NCI-H446 (cell line): ENCODE results near the gene CTSO.

ENCODE experiments used
- DNase-seq, 2 experiments: peaks; one replicate each; lab custom pipeline; 2025; lab: John Stamatoyannopoulos, UW

CTSO gene, protein sequence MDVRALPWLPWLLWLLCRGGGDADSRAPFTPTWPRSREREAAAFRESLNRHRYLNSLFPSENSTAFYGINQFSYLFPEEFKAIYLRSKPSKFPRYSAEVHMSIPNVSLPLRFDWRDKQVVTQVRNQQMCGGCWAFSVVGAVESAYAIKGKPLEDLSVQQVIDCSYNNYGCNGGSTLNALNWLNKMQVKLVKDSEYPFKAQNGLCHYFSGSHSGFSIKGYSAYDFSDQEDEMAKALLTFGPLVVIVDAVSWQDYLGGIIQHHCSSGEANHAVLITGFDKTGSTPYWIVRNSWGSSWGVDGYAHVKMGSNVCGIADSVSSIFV

DNA sequence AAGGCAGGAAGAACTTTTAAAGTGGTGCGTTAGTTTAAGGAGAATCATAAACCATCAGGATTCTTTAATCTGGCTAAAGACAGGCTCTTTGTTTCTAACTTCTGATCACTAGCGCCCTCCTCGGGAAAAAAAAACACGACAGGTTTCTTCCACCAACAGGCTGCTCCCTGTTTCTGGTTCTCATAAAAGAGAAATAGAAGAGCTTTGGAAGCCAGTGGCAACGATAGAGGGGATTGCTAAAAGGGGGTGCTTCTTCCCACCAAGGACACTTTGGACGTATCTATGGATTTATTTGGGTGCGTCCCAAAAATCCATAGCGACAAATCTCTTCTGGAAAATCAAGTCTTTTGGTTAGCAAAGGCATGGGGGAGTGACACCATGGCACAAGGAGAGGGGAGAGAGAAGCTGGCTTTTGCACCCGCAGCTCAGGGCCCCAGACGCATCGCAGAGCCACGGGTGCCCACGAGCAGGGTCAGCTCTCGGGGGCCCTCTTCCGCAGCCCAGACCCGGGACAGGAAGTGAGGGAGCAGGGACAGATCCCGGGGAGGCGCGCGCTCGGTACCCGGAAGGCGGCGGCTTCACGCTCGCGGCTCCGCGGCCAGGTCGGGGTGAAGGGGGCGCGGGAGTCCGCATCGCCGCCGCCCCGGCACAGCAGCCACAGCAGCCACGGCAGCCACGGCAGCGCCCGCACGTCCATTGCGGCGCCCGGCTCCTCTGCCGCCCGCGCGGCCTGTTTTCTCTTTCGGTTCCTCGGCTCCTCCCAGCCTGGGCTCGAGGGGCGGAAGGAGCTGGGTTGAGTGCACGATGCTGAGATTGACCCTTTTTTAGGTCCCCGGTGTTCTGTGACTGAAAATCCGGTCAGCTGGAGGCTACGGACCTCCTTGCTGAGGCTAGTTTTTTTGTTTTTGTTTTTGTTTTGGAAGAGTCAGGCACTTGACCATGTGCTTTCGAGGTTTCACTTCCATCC lies at the start of gene CTSO:
TSS of gene CTSO (minus strand) at position 716 of the 967 bp plus-strand sequence. CDS start at position 697, 19 bp downstream.
- DNase-seq: peak; percentile 66 to 75

DNA sequence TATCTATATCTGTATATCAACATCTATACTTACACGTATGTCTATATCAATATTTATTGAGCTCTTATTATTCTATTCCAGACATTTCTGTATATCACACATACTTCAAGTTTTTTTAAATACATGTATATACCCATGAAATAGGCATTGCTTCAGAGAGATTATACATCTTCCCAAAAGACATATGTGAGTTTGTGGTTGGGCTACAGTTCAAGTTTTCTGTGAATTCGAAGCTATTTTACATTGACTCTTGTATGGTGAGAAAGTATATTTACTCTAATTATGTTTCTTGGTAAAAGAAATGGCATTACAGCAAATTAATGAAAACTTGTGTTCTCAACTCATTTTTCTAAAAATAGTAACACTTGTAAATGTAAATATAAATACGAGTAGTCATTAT lies 46.8 kb upstream of the CTSO start:
- DNase-seq: no peak

DNA sequence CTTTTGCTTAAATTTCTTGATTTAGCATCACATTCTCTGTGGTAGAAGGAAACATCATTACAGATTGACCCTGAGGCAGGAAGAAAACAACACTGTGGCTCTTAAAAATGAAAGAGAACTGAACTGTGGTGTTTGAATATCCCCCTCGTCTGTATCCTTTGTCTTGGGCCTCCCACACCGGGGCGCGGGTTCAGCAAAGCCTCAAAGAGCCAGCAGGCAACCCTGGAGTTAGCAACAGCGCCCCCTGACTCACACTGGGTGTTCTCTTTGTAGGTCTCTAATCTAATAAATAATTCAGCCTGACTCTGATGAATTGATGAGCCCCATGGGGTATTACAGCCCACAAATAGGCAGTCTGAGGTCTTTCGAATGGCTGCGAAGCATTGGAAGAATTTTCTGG lies 46.1 kb upstream of the CTSO start:
- no peak for DNase-seq

DNA sequence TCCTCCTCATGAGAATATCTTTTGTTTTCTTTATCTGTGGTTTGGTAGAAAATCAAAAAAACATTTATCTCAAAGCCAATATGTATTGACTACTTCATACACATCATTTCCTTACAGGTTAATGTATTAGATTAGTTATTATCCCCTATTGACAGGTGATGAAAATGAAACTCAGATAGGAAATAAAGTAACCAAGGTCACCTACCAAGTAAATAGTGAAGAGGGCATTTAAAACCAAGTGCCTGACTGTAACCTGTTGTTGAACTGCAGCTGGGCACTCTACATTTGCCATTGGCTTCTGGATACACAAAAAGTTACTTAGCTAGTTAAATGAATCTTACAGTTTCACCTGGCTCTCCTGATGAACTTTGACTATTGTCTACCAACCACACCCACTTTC lies 41.4 kb upstream of the CTSO start:
- DNase-seq: no peak

DNA sequence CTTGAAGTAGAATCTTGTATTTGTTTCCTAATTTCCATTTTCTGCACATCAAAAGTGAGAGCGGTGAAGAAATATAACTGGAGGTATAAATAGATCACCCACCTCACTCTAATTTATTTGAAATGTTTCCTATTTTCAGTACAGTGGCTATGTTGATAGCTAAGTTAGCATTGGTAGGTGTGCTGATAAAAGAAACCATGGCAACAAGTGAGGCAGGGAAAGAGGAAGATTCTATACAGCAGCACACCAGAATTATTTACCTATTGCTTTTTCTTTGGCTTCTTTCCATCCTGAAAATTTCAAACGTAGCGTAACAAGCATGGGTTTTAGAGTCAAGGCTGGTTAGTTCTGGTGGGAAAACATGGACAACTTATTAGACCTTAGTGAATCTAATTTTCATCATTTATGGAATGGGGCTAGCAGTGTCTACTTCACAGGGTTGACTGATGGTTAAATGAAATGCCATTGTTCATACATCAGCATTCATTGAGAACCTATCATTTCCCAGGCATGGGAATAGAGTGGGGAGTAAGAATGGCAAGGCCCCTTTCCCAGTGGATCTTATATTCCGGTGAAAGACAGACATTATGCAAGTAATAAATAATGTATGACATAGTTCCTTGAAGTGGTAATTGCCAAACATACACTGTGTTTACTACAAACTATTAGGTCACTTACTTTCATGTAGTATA lies 30.6 kb upstream of the CTSO start:
- DNase-seq: no peak

DNA sequence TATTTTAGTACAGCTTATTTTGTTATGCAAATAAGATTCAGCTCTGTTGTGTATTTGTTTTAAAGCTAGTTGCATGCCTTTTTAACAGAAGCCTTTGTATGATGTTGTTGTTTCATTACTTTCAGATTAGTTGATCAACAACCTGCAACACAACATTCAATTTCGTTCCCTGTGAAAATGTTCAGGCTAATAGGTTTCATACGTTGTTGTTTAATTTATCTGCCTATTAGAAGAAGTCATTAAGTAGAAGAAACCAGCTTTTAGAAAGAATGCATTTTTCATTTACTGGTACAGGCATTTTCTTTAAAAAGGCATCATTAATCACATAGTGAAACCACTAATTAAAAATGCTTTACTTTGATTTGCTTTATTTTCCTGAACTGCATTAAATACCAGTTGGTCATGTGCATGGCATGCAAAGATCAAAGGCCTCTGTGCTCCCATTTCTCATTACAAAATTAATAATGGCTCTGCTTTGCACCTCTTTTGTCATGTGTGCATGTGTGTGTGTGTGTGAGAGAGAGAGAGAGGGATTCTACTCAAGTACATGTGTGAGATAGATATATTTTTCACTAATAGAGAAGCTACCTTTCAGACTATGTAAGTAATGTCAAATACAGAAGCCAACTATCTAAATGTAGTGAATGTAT lies 29.2 kb upstream of the CTSO start:
- DNase-seq: no peak

DNA sequence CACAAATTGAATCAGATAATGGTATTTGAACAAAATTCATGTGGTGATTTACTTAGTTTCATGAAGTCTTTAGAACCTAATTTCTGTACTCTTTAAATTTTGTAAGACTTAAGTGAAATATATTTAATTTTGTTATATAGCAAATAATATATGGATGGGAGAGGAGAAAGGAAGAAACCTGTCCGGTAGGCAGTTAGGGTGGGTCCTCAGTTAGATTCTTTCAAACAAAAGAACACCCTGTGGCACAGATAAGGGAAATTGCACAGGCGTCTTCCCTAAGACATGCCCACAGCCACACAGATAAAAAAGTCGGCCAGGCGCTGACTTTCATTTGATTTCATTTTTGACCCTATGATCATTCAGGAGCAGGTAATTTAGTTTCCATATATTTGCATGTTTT lies 25.1 kb upstream of the CTSO start:
- DNase-seq: no peak

DNA sequence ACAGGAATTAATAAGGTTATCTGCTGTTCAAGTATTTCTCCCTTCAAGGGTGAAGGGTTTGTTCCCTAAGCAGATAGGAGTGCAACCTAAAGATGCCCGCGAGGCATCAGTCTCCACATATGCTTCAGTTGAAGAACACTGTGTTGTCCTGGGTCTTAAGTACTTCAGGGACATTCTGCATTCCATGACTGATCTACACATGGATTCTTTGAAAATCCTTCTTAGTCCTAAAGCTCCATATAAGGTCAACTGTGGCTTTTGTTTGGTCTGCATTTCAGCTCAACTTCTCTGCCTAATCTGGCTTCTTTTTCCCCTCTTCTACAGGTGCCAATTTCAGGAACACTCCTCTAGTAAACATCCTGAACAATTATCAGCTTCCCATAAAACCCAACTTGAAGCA lies 21.8 kb upstream of the CTSO start:
- DNase-seq: no peak

DNA sequence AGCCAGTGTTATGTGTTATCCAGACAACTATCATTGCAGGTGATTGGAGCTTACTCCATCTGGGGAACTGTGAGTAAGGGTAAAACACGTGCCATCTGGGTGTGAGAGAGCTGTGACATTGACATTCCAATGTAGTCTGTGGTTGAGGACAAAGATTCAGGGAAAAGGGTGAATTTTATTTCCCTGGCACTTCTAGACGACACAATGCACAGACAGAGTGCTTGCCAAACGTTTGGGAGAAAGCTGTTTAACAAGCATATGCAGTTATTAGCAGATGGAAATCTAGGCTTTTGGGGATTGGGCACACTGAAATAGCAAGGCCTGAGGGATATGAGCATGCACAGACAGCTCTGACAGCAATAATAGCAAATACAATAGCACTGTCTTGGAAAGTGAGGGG lies 21.3 kb upstream of the CTSO start:
- DNase-seq: no peak

DNA sequence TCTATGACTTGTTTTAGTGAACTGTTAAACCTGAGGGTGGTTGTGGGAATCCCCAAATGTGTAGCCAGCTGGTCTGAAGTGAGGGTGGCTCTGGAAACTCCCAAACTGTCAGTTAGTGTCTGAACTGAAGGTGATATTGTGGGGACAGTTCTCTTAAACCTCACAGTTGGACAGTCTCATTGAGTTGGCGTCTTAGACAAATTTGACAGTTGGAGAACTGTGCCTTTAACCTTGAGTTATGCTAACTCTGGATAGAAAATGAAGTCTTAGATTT lies 20.7 kb upstream of the CTSO start:
- no peak for DNase-seq

DNA sequence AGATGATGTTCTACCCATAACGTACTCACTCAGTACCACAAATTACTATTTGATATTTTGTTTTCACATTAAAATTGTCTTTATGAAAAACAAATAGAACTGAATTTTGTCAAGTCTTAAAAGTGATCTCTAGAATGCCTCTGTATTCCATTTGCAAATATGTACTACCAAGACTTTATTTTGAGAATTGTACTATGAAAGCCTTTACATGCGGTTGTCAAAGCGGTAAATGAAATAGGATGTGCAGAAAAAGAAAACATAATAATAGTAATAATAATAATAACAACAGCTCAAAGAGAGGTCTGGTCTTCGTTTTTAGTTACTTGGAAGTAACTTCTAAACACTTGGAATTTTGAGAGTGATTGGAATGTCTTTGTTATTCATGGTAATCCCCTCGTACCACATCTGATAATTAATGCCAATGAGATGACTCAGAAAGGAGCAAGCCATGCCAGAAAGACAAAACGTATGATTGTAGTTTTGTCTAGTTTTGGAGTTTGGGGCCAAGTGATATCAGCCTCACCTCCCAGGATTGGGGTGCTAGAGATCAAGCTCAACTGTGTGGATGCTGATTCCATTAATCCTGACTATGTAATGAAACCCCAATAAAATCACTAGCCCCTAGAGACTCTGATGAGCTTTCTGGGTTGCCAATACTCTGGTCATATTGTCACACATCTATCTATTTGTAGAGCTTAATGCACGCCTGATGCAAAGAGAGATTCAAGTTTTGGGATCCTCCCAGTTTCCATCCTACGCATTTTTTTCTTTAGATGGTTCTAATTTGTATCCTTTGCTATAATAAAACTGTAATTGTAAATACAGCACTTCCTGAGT lies 20.2 kb upstream of the CTSO start:
- DNase-seq: no peak

DNA sequence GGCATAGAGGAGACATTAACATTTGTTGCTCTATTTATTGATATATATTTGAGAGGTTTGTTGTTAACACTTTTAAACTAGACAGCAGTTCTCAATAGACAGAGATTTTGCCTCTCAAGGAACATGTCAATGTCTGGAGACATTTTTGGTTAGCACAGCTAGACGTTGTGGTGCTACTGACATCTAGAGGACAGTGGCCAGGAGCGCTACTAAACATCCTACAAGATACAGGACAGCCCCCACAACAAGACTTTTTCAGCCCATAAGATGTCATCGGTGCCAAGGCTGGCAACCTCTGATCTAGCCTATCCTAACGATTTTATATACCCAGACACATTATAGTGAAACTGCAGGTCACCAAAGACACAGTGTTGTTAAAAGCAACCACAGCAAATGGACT lies 18.4 kb upstream of the CTSO start:
- DNase-seq: no peak

DNA sequence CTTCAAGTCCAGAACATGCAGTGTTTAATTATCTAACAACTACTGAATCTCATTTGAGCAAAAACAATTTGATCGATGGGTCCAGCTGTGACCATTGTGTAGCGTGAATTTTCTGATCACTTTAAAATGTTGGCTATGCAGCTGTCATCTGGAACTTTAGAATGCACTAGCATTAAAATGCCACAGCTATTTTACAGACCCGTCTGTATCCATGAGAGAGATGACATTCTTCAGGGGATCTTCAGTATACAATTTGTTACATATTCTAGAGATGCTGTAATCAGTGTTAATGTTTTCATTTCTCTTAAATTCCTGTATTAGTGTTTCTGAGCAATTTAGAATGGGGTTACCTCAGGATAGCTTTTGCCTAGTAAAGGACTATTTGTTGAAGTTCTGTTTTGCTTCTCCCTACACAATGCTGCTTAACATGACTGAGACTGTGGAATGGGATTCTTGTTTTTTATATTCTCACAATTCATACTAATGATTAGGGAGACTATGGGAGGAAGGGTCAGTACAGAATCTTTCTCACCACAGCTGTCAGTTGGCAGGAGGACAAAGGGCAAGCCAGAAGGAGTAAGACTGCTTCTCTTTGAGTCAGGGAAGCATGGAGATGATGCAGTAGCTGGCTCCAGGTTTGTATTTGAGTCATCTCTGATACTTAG lies 13.2 kb upstream of the CTSO start:
- no peak for DNase-seq

DNA sequence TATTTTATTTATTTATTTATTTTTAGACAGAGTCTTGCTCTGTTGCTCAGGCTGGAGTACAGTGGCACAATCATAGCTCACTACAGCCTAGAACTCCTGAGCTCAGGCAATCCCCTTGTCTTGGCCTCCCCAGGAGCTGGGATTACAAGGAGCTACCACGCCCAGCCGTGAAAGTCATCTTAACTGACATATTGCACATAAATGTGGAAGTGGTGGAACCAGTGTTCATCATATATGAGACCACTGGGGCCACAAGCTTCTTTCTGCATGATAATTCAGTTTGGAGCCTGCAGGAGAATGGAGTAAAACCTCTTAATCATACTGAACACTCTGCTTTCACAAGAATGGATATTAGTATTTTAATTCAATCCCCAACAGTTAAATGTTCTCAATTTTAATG lies 12.5 kb upstream of the CTSO start:
- no peak for DNase-seq

DNA sequence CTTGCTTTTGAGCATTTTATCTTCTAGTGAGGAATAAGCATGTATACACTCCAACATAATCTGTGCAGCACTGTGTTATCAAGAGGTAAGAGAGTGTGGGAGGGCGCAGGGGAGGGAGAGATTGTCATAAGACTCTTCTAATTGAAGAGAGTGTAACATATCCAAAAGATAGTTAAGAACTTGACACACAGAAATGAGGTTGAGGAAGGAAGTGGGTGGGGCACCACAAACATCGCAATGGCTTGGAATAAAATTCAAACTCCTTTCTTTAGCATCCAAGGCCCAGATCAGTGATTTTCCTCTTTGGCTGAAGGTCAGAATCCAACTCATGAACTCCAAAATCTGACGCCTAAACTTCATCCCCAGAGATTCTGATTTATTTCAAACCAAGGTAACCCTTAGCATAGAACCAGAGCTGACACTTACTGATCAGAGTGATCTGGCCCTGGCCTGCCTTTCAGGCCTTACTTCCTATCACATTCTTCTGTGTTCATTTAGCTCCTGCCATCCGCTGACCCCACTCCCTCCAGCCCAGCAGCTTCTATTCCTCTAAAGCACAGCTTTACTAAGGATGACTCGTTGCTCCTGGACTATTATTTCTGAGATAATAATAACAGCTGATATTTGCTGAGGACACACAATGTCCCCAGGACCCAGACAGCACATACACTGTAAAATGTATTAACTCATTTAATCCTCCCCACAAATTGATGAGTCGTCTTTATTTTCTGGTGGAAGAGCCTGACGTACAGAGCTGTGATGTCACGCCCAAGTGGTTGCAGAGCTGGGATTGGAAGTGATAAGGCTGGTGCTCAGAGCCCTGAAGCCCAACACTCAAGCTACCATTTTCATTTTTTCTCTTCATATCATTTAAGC lies 10.6 kb upstream of the CTSO start:
- no peak for DNase-seq

DNA sequence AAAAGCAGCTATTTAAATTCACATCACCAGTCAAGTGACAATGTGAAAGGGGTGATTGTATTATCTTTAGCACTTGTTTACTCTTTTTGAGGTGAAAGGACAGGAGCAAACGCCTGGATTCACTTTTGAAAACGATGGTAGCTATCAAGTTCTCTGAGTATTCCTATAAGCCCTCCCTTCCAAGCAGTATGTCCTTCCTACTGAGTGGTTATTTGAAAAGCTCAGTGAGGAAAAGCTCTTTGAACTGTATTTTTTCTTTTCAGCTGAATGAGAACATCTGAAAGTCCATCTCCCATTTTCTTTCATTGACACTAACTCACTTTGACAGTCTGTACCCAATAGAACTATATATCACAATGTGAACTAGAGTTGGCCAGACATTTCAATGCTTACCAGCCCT lies 9.1 kb upstream of the CTSO start:
- DNase-seq: no peak

DNA sequence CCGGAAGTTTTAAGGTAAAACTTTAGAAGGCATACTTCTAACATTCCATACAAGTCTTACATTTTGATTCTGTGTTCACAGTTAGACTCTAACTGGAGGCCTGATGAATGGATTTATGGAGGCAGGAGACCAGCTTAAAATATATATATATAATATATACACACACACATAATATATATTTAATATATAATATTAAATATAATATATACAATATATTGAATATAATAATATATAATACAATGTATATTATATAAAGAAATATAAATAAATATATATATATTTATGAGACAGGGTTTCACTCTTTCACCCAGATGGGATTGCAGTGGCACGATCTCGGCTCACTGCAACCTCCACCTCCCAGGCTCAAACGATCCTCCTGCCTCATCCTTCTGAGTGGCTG lies 7.9 kb upstream of the CTSO start:
- no peak for DNase-seq

DNA sequence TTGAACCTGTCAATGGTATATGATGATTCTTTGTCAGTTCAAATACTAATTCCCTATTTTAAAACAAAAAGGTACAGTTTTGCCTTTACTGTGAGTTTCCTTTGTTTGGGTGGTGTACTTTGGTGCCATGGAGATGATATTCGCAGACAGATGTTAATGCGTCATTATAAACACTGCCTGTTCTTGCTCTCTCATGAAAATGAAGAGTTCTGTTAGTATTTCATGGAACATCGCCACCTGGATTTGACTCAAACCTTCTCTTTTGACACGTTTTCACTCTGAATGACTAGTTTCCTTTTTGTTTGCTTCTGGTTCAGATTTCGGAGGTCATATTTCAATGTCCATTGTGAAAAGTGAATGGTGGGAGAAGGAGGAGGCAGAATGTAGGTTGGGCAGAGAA lies 6.9 kb upstream of the CTSO start:
- peak; percentile 10 to 11 for DNase-seq

DNA sequence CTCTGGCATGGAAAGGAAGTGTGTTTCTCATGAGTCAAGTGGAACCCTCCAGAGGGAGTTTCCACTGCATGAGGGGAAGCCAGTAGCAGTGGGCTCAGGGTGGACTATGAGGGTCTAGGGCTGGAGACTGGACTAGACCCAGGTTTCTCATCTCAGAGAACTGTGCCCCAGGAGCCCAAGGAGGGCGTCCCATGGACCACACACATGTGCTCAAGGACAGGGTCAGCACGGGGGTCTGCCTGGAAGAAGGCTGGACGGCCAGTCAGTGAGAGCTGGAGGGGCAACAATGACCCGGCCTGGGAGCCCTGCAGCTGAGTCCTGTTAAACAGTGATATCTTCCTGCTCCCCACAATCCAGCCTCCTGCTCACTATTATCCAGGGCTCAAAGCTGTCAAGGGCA lies 5.8 kb upstream of the CTSO start:
- DNase-seq: no peak

DNA sequence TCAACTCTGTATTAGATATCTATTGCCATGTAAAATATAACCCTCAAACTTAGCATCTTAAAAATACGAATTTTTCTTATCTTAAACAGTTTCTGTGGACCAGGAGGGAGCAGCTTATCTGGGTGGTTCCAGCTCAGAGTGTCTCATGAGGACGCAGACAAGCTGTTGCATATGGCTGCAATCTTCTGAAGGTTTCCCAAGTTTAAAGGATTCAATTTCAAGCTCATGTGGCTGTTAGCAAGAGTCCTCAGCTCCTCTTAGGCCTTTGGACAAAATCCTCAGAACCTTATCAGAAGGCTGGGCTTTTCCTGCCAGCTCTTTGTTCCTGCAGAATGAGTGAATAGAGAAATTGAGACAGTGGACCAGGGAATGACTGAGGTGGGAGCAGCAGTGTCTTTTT lies 2.8 kb upstream of the CTSO start:
- no peak for DNase-seq
